Glutamatergic neuron (in vitro differentiated cells): Measurements from ENCODE around the gene PTP4A2. TPM values are rescaled to one million over a fixed set of nuclear protein-coding genes. Genes with fewer than 3 reads are reported as not detected.

Source experiments
- DNase-seq: peaks from one replicate; pipeline ENCODE4 v3.0.0; 2022
- H3K27ac Mint-ChIP-seq: one replicate; pipeline ENCODE4 v1.8.0; 2020; ENCODE audit warnings: mild to moderate bottlenecking, mixed read lengths, inconsistent platforms; ENCODE audit not compliant: unreplicated experiment
- H3K27me3 Mint-ChIP-seq: one replicate; pipeline ENCODE4 v1.8.0; 2020; ENCODE audit warnings: mild to moderate bottlenecking, moderate library complexity, mixed read lengths, inconsistent platforms; ENCODE audit not compliant: unreplicated experiment
- H3K36me3 Mint-ChIP-seq: one replicate; pipeline ENCODE4 v1.8.0; 2020; ENCODE audit warnings: mild to moderate bottlenecking, mixed read lengths, inconsistent platforms; ENCODE audit not compliant: unreplicated experiment
- H3K4me1 Mint-ChIP-seq: one replicate; pipeline ENCODE4 v1.8.0; 2020; ENCODE audit warnings: mild to moderate bottlenecking, low read depth, mixed read lengths, inconsistent platforms; ENCODE audit not compliant: unreplicated experiment
- H3K4me3 Mint-ChIP-seq: one replicate; pipeline ENCODE4 v1.8.0; 2020; ENCODE audit warnings: mild to moderate bottlenecking, mixed read lengths, inconsistent platforms; ENCODE audit not compliant: unreplicated experiment
- H3K9me3 Mint-ChIP-seq: one replicate; pipeline ENCODE4 v1.8.0; 2020; ENCODE audit warnings: mild to moderate bottlenecking, moderate library complexity, mixed read lengths, inconsistent platforms; ENCODE audit not compliant: unreplicated experiment
- CTCF ChIP-seq: fragments of 200-600 bp; sonication (generic); IDR thresholded peaks from one replicate; pipeline ENCODE4 v1.5.0; 2021; ENCODE audit not compliant: partially characterized antibody, unreplicated experiment
- total RNA-seq: library from RNA; stranded (reverse); fragmentation: NEBNext Ultra II Directional; extraction: Animal tissue kit (Norgen Biotek cat#: 25700); gene quantifications from one replicate; pipeline ENCODE4 v1.2.1, GENCODE V29; 2021; ENCODE audit not compliant: unreplicated experiment

The PTP4A2 gene
- total RNA-seq, 1 donor from 2014 or later: 120 TPM

GRCh38 chr1:31872658-31873636 is 65.2 kb downstream of the PTP4A2 start:
- Mint-ChIP-seq H3K4me3 (no peak overlapping the region), H3K4me1 (no peaks in the 10 kb centered on the region), H3K27ac (no peak overlapping the region), H3K27me3 (no peaks in the 10 kb centered on the region), H3K36me3 (peaks cover 4% of the 10 kb centered on the region), H3K9me3 (no peaks in the 10 kb centered on the region)
- no peak for TF ChIP-seq CTCF
- DNase-seq: no peak

- peaks cover 4% of the 10 kb centered on the region for H3K36me3 Mint-ChIP-seq
- no peaks in the 10 kb centered on the region for H3K4me1 Mint-ChIP-seq
- TF ChIP-seq CTCF: no peak
Observed at GRCh38 chr1:31871703-31872102, 66.5 kb downstream of the PTP4A2 start.

GRCh38 chr1:31870086-31870736 is 68.0 kb downstream of the PTP4A2 start:
- Mint-ChIP-seq H3K4me1 (no peaks in the 10 kb centered on the region), H3K36me3 (peaks cover 4% of the 10 kb centered on the region), H3K4me3 (no peak overlapping the region), H3K27me3 (no peaks in the 10 kb centered on the region), H3K9me3 (no peaks in the 10 kb centered on the region), H3K27ac (no peak overlapping the region)
- TF ChIP-seq CTCF: no peak
- DNase-seq: no peak

More at GRCh38 chr1:31871703-31872102, 66.5 kb downstream of the PTP4A2 start:
- no peaks in the 10 kb centered on the region for H3K9me3 Mint-ChIP-seq
- no peaks in the 10 kb centered on the region for H3K27me3 Mint-ChIP-seq
- no peak overlapping the region for H3K27ac Mint-ChIP-seq
- H3K4me3 Mint-ChIP-seq: no peak overlapping the region
- DNase-seq: no peak

- H3K36me3 Mint-ChIP-seq: peaks cover 4% of the 10 kb centered on the region
- no peaks in the 10 kb centered on the region for H3K9me3 Mint-ChIP-seq
- no peaks in the 10 kb centered on the region for H3K4me1 Mint-ChIP-seq
- no peak for TF ChIP-seq CTCF
- H3K4me3 Mint-ChIP-seq: no peak overlapping the region
- H3K27me3 Mint-ChIP-seq: no peaks in the 10 kb centered on the region
- no peak overlapping the region for H3K27ac Mint-ChIP-seq
- DNase-seq: no peak
Observed at GRCh38 chr1:31869449-31869848, 68.7 kb downstream of the PTP4A2 start.

GRCh38 chr1:31868862-31869261 is 69.3 kb downstream of the PTP4A2 start:
- no peak for TF ChIP-seq CTCF
- no peak for DNase-seq
- H3K27ac Mint-ChIP-seq: no peak overlapping the region
- H3K36me3 Mint-ChIP-seq: peaks cover 4% of the 10 kb centered on the region
- no peaks in the 10 kb centered on the region for H3K27me3 Mint-ChIP-seq
- H3K4me3 Mint-ChIP-seq: no peak overlapping the region
- H3K9me3 Mint-ChIP-seq: no peaks in the 10 kb centered on the region
- H3K4me1 Mint-ChIP-seq: no peaks in the 10 kb centered on the region
